ENCODE data around the gene ITIH4.
A peak's percentile ranks its signal among the peaks of the same experiment; 100 is the strongest.

Gene ITIH4

DNA sequence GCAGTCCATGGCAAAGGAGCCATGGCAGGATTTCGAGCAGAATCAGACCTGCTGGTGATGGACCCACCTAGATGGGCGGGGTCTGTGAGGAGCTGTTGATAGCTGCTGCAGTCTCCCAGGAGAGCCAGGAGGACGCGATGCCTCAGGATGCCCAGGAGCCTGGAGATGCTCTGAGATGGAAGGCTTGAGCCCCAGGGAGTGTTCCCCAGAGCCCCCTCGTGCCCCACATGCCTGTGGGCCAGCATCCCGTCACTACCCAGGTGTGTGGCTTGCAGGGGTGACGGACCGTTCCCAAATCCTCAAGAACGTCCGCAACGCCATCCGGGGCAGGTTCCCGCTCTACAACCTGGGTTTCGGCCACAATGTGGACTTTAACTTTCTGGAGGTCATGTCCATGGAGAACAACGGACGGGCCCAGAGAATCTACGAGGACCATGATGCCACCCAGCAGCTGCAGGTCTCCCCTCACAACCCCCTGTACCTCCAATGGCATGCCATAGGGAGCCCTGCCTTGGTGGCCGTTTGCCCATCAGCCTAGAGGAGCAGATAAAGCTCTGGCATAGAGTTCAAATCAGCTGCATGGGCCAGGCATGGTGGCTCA lies 46.4 kb downstream of the ITIH4 start:
- CTCF ChIA-PET = interaction anchor here (0.5 kb wide), 1 partner anchor 69 kb away, joined by 3 read pairs; no protein-coding TSS in a partner anchor
- POLR2A ChIA-PET = no interaction called here

DNA sequence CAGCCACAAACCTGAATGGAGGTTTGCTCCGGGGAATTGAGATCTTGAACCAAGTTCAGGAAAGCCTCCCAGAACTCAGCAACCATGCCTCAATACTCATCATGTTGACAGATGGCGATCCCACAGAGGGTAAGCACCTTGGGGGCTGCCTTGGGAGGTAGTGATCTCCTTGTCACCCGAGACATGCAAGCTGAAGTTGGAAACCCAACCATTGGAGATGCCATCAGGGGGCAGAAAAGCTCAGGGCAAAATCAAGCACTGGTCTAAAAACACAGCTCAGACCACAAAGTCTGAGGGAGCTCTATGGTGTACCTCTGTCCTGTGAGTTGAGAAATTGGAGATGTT lies 47.3 kb downstream of the ITIH4 start:
- Histone ChIP-seq H3K4me1 (ENCODE audit: control insufficient read depth, insufficient read depth, low read length) (no peaks in the 10 kb centered on the region), H3K27ac (ENCODE audit: extremely low read depth, low read depth, low read length) (no peak overlapping the region), H3K4me3 (ENCODE audit: low read depth, low read length) (no peak overlapping the region), H3K9me3 (ENCODE audit: control insufficient read depth, insufficient read depth, low read depth, low read length) (no peaks in the 10 kb centered on the region), H3K36me3 (ENCODE audit: control insufficient read depth in 2 of 2, insufficient read depth in 1 of 2, low read length in 2 of 2) (no peaks in the 10 kb centered on the region)
- ChIA-PET CTCF (interaction anchor here (0.6 to 0.7 kb wide), 2 partner anchors 10 to 15 kb away, joined by 3 read pairs; no protein-coding TSS in a partner anchor), POLR2A (no interaction called here)
- TF ChIP-seq KLF16 (tag by site-specific recombination; IDR thresholded peaks at IDR 0.05) (no peak), ZNF10 (tag by site-specific recombination; IDR thresholded peaks at IDR 0.05) (no peak), ZNF221 (tag by site-specific recombination; IDR thresholded peaks at IDR 0.05; ENCODE audit: borderline replicate concordance) (no peak), ZNF830 (tag by site-specific recombination; IDR thresholded peaks at IDR 0.05; ENCODE audit: low read depth) (no peak)

More for the DNA sequence above, 46.4 kb downstream of the ITIH4 start:
- H3K4me3 ChIP-seq (ENCODE audit: low read depth, low read length) = no peak overlapping the region
- no peaks in the 10 kb centered on the region for H3K36me3 ChIP-seq (ENCODE audit: control insufficient read depth in 2 of 2, insufficient read depth in 1 of 2, low read length in 2 of 2)
- no peaks in the 10 kb centered on the region for H3K4me1 ChIP-seq (ENCODE audit: control insufficient read depth, insufficient read depth, low read length)
- no peaks in the 10 kb centered on the region for H3K9me3 ChIP-seq (ENCODE audit: control insufficient read depth, insufficient read depth, low read depth, low read length)
- TF ChIP-seq ZNF791 (tag by site-specific recombination; IDR thresholded peaks at IDR 0.05) (no peak), HOXA7 (CRISPR knock-in tag; IDR thresholded peaks at IDR 0.05; ENCODE audit: borderline replicate concordance) (no peak), ZNF560 (tag by site-specific recombination; IDR thresholded peaks at IDR 0.05; ENCODE audit: borderline replicate concordance) (no peak), ZXDB (tag by site-specific recombination; IDR thresholded peaks at IDR 0.05) (no peak), ZNF354C (tag by site-specific recombination; IDR thresholded peaks at IDR 0.05; ENCODE audit: borderline replicate concordance, low read depth) (no peak), ZNF621 (tag by site-specific recombination; IDR thresholded peaks at IDR 0.05) (no peak), ZNF600 (tag by site-specific recombination; IDR thresholded peaks at IDR 0.05) (no peak), ZNF558 (tag by site-specific recombination; IDR thresholded peaks at IDR 0.05) (no peak), GLI2 (tag by site-specific recombination; IDR thresholded peaks at IDR 0.05; ENCODE audit: borderline replicate concordance, low read depth) (no peak), SALL2 (tag by site-specific recombination; IDR thresholded peaks at IDR 0.05; ENCODE audit: borderline replicate concordance) (no peak), ZBTB48 (tag by site-specific recombination; IDR thresholded peaks at IDR 0.05) (no peak)
- TF ChIP-seq, protein P1, sequence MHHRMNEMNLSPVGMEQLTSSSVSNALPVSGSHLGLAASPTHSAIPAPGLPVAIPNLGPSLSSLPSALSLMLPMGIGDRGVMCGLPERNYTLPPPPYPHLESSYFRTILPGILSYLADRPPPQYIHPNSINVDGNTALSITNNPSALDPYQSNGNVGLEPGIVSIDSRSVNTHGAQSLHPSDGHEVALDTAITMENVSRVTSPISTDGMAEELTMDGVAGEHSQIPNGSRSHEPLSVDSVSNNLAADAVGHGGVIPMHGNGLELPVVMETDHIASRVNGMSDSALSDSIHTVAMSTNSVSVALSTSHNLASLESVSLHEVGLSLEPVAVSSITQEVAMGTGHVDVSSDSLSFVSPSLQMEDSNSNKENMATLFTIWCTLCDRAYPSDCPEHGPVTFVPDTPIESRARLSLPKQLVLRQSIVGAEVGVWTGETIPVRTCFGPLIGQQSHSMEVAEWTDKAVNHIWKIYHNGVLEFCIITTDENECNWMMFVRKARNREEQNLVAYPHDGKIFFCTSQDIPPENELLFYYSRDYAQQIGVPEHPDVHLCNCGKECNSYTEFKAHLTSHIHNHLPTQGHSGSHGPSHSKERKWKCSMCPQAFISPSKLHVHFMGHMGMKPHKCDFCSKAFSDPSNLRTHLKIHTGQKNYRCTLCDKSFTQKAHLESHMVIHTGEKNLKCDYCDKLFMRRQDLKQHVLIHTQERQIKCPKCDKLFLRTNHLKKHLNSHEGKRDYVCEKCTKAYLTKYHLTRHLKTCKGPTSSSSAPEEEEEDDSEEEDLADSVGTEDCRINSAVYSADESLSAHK (tag by site-specific recombination; IDR thresholded peaks at IDR 0.05) = no peak
- H3K27ac ChIP-seq (ENCODE audit: extremely low read depth, low read depth, low read length) = no peak overlapping the region

DNA sequence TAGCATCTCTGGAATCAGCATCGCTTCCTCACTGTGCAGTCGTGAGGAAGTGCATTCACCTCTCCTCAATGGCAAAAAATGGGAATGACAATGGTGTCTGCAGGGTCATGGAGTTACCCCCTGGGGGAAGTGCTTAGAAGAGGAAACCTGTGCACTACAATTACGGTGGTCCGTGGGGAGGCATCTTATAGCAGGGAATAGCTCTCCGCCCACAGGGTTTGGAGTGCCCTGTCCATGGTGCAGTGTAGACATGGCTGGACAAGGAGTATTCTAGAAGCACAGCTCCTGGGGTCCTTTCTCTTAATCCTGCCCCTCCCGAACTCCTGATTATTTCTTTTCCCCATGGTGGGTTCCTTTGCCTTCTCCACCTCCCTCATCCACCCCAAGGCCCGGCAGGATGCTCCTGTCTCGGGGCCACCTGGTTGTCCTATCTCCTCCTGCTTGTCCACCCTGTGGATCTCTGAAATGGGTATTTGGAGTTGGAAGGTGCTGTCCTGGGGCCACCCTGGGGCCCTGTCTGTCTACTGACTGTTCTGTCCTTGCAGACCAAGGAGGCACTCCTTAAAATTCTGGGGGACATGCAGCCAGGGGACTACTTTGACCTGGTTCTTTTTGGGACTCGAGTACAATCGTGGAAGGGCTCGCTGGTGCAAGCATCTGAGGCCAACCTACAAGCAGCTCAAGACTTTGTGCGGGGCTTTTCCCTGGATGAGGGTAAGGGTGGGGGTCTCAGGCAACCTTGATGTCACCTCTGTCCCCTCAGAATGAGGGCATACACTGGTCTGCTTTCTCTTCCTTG lies 47.9 kb downstream of the ITIH4 start:
- no peak for TF ChIP-seq ZNF501 (tag by site-specific recombination; IDR thresholded peaks at IDR 0.05)
- TF ChIP-seq TCF7L2 (IDR thresholded peaks at IDR 0.05; ENCODE audit: borderline replicate concordance, low read depth, low read length) = no peak
- TF ChIP-seq, protein P2, sequence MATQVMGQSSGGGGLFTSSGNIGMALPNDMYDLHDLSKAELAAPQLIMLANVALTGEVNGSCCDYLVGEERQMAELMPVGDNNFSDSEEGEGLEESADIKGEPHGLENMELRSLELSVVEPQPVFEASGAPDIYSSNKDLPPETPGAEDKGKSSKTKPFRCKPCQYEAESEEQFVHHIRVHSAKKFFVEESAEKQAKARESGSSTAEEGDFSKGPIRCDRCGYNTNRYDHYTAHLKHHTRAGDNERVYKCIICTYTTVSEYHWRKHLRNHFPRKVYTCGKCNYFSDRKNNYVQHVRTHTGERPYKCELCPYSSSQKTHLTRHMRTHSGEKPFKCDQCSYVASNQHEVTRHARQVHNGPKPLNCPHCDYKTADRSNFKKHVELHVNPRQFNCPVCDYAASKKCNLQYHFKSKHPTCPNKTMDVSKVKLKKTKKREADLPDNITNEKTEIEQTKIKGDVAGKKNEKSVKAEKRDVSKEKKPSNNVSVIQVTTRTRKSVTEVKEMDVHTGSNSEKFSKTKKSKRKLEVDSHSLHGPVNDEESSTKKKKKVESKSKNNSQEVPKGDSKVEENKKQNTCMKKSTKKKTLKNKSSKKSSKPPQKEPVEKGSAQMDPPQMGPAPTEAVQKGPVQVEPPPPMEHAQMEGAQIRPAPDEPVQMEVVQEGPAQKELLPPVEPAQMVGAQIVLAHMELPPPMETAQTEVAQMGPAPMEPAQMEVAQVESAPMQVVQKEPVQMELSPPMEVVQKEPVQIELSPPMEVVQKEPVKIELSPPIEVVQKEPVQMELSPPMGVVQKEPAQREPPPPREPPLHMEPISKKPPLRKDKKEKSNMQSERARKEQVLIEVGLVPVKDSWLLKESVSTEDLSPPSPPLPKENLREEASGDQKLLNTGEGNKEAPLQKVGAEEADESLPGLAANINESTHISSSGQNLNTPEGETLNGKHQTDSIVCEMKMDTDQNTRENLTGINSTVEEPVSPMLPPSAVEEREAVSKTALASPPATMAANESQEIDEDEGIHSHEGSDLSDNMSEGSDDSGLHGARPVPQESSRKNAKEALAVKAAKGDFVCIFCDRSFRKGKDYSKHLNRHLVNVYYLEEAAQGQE (tag by site-specific recombination; IDR thresholded peaks at IDR 0.05) = 0 out of 2 replicates have a peak, but pooled peaks have one; percentile 47
- TF ChIP-seq ZSCAN30 (tag by site-specific recombination; IDR thresholded peaks at IDR 0.05) = no peak
- TF ChIP-seq, protein P3, sequence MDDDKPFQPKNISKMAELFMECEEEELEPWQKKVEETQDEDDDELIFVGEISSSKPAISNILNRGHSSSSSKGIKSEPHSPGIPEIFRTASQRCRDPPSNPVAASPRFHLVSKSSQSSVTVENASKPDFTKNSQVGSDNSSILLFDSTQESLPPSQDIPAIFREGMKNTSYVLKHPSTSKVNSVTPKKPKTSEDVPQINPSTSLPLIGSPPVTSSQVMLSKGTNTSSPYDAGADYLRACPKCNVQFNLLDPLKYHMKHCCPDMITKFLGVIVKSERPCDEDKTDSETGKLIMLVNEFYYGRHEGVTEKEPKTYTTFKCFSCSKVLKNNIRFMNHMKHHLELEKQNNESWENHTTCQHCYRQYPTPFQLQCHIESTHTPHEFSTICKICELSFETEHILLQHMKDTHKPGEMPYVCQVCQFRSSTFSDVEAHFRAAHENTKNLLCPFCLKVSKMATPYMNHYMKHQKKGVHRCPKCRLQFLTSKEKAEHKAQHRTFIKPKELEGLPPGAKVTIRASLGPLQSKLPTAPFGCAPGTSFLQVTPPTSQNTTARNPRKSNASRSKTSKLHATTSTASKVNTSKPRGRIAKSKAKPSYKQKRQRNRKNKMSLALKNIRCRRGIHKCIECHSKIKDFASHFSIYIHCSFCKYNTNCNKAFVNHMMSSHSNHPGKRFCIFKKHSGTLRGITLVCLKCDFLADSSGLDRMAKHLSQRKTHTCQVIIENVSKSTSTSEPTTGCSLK (tag by site-specific recombination; IDR thresholded peaks at IDR 0.05) = no peak
- Histone ChIP-seq H3K9me3 (ENCODE audit: control insufficient read depth, insufficient read depth, low read depth, low read length) (no peaks in the 10 kb centered on the region), H3K4me3 (ENCODE audit: low read depth, low read length) (no peak overlapping the region), H3K36me3 (ENCODE audit: control insufficient read depth in 2 of 2, insufficient read depth in 1 of 2, low read length in 2 of 2) (no peaks in the 10 kb centered on the region), H3K4me1 (ENCODE audit: control insufficient read depth, insufficient read depth, low read length) (no peaks in the 10 kb centered on the region), H3K27ac (ENCODE audit: extremely low read depth, low read depth, low read length) (no peak overlapping the region)
- POLR2A ChIA-PET = no interaction called here
- CTCF ChIA-PET = interaction anchor here (0.6 to 0.7 kb wide), 2 partner anchors 10 to 16 kb away, joined by 3 read pairs; no protein-coding TSS in a partner anchor

Measured in HEK293 (cell line).